ENCODE data around the gene ZDHHC24.

- TF ChIP-seq CTCF (IDR thresholded peaks at IDR 0.05; ENCODE audit: low read length) (no peak), EZH2 (IDR thresholded peaks at IDR 0.05; ENCODE audit: borderline replicate concordance, low read length) (no peak)
Observed at GRCh38 chr11:66564984-66565383, 19.1 kb upstream of the ZDHHC24 start.
